A172 (cell line): Measurements from ENCODE around the gene TGFBR3L. TPM values are rescaled to one million over a fixed set of nuclear protein-coding genes. Genes with fewer than 3 reads are reported as not detected.
"Not testable (repeated sequence)": the region's sequence is repeated elsewhere in the genome, so short reads cannot be mapped to it uniquely, and the experiment has no call there.

Experiments used
- DNase-seq: peaks from one replicate; pipeline ENCODE4 v3.0.0-alpha.2; 2015; ENCODE audit warnings: low spot score
- total RNA-seq: library from RNA; depleted of rRNA; stranded (reverse); fragments of >200 nt; shearing (Covaris generic); gene quantifications from 2 replicates; pipeline ENCODE4 v1.2.3, GENCODE V29; 2014

TGFBR3L gene
- total RNA-seq, 1 experiment from 2014 or later: not detected

- DNase-seq: no peak
These were observed 2.8 kb downstream of the TGFBR3L start for GRCh38 chr19:7917267-7918061.

DNA sequence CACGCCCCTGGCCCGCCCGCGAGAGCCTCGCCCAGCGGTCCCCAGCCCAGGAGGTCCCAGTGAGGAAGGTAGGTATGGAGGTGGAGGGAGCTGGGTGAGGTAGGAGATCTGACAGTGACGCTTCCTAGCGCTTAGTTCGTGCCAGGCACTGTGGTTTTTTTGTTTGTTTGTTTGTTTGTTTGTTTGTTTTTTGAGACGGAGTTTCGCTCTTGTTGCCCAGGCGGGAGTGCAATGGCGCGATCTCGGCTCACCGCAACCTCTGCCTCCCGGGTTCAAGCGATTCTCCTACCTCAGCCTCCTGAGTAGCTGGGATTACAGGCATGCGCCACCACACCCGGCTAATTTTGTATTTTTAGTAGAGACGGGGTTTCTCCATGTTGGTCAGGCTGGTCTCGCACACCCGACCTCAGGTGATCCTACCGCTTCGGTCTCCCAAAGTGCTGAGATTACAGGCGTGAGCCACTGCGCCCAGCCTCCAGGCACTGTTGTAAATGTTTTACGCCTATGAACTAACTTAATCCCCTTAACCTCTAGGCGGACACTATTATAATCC, 3.5 kb downstream of the TGFBR3L start:
- not testable (repeated sequence) for DNase-seq

GRCh38 chr19:7918615-7919421, 4.2 kb downstream of the TGFBR3L start:
- DNase-seq: no peak

DNA sequence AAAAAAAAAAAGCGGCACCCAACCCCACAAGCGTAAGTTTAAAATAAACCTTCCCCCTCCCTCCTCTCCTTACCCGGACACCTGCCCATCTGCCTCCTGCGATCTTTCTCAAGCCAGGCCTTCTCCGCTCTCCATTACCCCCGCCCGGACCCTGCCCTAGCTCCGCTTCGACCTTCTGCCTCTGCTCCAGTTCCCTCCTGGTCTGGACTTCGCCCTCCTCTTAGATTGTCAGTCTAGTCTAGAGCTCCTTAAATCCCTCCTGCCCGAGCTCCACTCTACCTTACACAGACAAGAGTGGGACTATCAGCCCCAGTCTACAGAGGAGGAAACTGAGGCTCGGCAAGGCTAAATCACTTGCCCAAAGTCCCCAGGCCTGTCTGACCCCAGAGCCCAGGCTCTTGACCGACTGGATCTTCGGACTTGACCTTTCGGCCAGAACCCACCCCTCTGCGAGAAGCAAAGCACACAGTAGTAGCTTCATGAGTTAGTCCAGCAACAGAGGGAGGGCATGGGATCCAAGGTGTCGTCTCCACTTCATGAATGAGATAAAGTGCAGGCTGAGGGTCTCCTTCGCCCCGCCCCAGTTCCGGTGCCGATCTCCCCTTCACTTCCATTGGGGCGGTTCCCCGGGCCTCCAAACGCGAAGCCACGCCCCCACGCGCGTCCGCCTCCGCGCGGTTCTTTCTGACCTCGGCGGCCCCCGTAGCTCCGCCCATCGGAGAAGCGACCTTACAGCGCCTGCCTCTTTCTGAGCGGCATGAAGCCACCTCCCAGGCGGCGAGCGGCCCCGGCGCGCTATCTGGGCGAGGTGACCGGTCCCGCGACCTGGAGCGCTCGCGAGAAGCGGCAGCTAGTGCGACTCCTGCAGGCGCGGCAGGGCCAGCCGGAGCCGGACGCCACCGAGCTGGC, 5.2 kb downstream of the TGFBR3L start, which contains the start of gene SNAPC2:
SNAPC2 (plus strand) TSS at position 729 of the 909 bp plus-strand sequence; CDS start at position 758, 29 bp downstream.
- peak; percentile 87 for DNase-seq

DNA sequence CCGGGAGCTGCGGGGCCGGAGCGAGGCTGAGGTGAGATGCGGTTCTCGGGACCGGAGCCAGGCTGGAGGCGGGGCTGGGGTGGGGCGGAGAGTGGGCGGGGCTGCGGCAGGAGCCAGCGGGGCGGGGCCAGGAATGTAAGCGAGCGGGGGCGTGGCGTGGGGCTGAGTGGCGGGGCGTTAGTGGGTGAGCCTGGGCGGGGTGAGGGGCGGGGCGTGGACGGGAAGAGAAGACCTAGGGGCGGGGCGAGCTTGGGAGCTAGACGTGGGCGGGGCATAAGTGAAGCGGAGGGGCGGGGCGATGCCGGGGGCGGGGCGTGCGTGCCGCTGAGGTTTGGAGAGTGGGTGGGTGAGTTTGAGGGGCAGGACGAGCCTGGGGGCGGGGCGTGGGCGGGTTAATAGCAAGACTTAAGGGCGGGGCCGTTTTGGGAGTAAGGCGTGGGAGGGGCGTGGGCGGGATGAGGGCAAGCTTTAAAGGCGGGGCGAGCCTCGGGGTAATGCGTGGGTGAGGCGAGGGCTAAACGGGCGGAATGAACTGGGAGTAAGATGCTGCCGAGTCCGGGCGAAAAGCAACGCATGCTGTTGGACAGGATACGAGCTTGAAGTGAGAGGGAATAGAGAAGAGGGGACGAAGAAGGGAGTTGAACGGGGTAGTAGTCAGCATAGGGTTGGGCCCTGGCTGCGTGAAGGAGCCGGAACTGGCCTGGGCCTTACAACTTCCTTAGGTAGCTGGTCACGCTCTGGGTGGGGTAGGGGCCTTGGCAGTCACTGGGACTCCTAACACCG, 6.1 kb downstream of the TGFBR3L start:
- DNase-seq: peak; percentile 90

GRCh38 chr19:7921302-7921966, 6.8 kb downstream of the TGFBR3L start:
- DNase-seq: no peak

DNA sequence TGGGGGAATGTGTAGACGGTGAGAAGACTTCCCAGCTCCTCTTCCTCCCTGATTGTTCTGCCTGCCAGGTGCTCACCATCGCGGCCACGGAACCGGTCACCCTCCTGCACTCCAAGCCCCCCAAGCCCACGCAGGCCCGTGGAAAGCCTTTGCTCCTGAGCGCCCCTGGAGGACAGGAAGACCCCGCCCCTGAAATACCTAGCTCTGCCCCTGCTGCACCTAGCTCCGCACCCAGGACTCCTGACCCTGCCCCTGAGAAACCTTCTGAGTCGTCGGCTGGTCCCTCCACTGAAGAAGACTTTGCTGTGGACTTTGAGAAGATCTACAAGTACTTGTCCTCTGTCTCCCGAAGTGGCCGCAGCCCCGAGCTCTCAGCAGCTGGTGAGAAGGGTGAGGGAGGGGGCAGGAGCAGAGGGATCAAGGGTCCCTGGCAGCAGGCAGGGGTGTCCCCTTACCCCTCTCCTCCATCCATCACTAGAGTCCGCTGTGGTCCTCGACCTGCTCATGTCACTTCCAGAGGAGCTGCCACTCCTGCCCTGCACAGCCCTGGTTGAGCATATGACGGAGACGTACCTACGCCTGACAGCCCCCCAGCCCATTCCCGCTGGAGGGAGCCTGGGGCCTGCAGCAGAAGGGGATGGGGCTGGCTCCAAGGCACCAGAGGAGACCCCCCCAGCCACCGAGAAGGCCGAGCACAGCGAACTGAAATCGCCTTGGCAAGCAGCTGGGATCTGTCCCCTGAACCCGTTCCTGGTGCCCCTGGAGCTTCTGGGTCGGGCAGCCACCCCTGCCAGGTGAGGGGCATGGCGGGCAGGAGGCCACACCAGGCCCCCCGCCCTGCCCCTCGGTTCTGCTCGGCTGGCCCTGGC, 7.6 kb downstream of the TGFBR3L start:
- no peak for DNase-seq

GRCh38 chr19:7922836-7923195, 8.2 kb downstream of the TGFBR3L start:
- DNase-seq: no peak

DNA sequence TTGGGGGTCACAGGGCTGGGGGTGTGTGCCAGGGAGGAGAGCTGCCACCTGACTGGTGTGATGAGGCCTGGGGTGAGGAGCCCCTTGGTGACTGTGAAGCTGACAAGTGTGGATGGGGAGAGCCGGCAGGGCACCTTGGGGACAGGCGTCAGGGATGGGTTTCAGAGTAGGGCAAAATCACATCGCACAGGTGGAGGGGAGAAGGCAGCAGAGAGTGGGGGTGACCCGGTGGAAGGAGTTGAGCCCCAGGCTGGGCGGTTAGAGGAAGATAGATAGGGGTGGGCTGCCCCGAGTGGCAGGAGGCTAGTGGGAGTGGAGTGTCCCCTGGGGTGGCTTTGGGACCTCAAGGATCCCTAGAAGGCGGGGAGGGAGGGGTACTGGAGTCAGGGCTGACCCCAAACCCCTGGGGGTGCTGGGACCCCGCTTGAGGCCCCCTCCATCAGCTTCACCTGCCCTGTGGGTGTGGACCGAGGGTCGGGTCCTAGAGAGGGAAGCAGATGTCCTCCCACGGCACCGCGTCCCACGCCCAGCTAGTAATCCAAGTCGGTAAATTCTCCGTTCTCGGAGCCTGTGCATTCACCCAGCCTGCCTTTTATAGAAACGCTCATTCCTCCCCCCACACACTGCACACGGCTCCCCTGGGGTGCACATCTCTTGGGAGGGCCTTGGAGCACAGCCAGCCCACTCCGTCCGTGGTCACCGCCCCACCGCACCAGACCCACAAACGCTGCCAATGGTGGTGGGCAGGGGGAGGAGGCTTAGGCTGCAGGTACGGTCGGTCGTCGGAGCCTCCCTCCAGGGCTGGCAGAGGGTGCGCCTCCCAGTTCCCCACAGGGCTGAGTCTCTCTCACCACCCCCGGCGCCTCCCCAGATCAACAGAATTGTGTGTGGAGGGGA, 8.9 kb downstream of the TGFBR3L start:
- no peak for DNase-seq

- no peak for DNase-seq
These were observed 9.6 kb downstream of the TGFBR3L start for GRCh38 chr19:7924241-7924640.

- DNase-seq: no peak
These were observed 10.1 kb downstream of the TGFBR3L start for GRCh38 chr19:7924651-7925170.

DNA sequence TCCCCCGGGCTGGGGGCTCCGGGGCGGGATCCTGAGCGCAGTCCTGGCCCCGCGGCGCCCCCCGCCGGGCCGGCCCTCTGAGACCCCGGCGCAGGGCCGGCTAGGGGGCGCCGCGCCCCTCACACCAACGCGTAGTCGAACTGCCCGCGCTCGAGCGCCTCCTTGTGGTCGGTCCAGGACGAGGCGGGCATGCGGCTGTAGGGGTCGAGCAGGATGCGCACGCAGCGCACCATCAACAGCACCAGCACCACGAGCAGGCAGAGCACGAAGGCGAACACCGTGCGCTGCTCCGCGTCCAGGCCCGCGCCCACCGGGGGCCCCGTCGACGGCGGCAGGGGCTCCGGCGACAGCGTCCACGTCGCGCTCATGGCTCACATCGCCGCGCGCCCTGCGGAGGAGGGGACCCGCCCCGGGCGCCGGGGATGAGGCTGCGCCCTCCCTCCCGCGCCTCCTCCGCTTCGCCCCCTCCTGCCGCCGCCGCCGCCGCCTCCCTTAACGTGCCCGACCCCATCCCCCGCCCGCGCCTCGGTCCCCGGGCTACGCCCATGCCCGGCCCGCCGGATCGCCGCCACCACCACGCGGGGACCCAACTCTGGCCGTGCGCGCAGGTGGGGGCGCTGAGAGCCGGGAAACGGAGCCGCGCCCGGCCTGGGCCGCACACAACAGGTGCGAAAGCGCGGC, 10.7 kb downstream of the TGFBR3L start:
- DNase-seq: peak; percentile 76

- no peak for DNase-seq
These were observed 11.5 kb downstream of the TGFBR3L start, which contains the start of gene CTXN1 for GRCh38 chr19:7926021-7926726. TSS of gene CTXN1 (minus strand) at chr19:7926135. CDS start at chr19:7925538, 597 bp downstream.

DNA sequence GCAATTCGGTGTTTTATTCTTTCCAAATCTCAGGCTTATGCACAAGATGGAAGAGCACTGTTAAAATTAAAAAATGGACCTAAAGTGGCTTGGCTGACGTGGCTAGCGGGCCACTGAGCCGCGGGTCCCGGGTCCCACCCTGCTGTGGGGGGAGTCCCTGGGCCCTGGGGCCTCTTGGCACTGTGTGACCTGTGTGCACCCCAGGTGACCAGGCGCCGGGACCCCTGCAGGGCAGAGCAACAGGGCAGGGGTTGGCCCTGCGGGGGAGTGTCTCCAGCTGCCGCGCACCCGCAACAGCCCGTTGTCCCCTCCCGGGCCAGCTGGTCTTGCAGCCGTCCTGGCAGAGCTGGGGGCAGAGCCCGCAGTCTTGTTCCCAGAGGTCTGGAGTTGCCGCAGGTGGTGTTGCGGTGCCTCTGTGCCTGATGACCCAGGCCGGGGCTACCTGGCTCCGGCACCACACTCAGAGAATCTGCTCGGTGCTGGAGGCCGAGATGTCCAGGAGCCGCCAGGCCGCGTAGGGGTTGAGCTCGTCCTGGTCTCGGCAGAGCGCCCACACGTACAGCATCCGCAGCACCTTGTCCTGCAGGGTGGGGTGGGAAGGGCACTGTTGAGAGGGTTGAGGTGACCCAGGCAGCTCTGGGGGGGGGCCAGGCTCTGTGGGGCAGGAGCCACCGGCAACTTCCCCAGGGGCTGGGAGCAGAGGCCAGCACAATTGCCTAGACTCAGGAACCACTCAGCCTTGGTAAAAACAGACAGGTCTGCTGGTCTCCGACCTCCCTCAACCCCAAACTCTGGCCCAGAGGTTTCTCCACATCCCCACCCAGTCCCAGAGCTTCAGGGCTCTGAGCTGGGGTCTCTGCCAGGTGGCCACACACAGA, 12.3 kb downstream of the TGFBR3L start:
- DNase-seq: no peak

DNA sequence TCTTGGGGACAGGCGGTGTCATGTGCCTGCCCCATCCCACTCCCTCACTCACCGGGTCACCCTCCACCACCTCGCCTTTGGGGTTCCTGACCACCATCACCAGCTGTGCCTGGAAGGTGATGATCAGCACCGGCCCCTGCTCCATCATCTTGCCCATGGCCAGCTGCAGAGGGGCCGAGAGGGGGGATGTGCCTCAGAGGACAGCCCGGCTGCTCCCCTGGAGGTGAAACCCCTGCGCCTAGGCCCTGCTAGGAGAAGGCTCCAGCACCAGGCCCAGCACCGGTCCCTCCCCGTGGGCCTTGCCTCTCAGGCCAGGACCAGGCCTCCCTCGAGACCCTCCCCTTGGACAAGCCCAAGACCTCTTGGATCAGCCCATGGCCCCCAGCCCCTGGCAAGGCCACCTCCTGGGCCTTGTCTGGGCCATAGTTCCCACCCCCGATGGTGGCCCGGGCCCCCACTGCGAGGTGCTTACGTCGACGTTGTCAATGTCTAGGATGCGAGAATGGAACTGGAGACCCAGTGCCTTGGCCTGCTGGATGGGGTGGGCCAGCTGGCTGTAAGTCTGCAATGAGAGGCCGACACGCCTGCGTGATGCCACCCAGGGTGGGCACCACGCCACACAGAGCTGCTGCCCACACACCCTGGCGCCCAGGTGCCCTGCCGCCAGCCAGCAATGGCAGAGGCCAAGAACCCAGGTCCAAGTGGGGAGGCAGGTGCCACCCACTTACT, 13.1 kb downstream of the TGFBR3L start:
- DNase-seq: no peak
